GM23338 (cell line): Measurements from ENCODE around the gene GRXCR2. TPM values are rescaled to one million over a fixed set of nuclear protein-coding genes. Genes with fewer than 3 reads are reported as not detected.

Source experiments
- ATAC-seq: fragments of 200-7000 bp; cut with Tn5 transposase; 3 replicates; pipeline ENCODE4 v1.9.1; 2020
- DNase-seq: peaks from one replicate; pipeline ENCODE4 v3.0.0-alpha.2; 2015; ENCODE audit warnings: low spot score
- H2AFZ ChIP-seq: fragments of 200-600 bp; sonication (generic); 2 replicates; pipeline ENCODE4 v1.8.0; 2016; ENCODE audit warnings: antibody characterized with exemption, mild to moderate bottlenecking, moderate library complexity
- H3F3A ChIP-seq: fragments of 200-600 bp; sonication (generic); replicated peaks from 2 replicates; pipeline ENCODE4 v1.8.0; 2017; ENCODE audit warnings: antibody characterized with exemption, mixed run types, low read depth
- H3K27ac ChIP-seq: fragments of 200-600 bp; sonication (generic); 2 replicates; pipeline ENCODE4 v1.6.1; 2016; ENCODE audit warnings: low read depth
- H3K27me3 ChIP-seq: fragments of 200-600 bp; sonication (generic); 2 replicates; pipeline ENCODE4 v1.8.0; 2016; ENCODE audit warnings: mild to moderate bottlenecking, mixed run types, moderate library complexity; ENCODE audit not compliant: insufficient read depth
- H3K36me3 ChIP-seq: fragments of 200-600 bp; sonication (generic); 2 replicates; pipeline ENCODE4 v1.8.0; 2016; ENCODE audit warnings: mild to moderate bottlenecking; ENCODE audit not compliant: insufficient read depth
- H3K4me1 ChIP-seq: fragments of 200-600 bp; sonication (generic); 2 replicates; pipeline ENCODE4 v1.8.0; 2016; ENCODE audit warnings: mild to moderate bottlenecking, moderate library complexity; ENCODE audit not compliant: insufficient read depth
- H3K4me2 ChIP-seq: fragments of 200-600 bp; sonication (generic); 2 replicates; pipeline ENCODE4 v1.7.1; 2017; ENCODE audit warnings: mixed run types
- H3K4me3 ChIP-seq: fragments of 200-600 bp; sonication (generic); 2 replicates; pipeline ENCODE4 v1.6.1; 2016; ENCODE audit warnings: mixed run types
- H3K79me2 ChIP-seq: fragments of 200-600 bp; sonication (generic); replicated peaks from 2 replicates; pipeline ENCODE4 v1.8.0; 2017; ENCODE audit warnings: mild to moderate bottlenecking; ENCODE audit not compliant: insufficient read depth
- H3K9me2 ChIP-seq: fragments of 200-600 bp; sonication (generic); 2 replicates; pipeline ENCODE4 v1.8.0; 2017; ENCODE audit not compliant: insufficient read depth
- H4K20me1 ChIP-seq: fragments of 200-600 bp; sonication (generic); replicated peaks from 2 replicates; pipeline ENCODE4 v1.8.0; 2017; ENCODE audit warnings: mild to moderate bottlenecking; ENCODE audit not compliant: insufficient read depth
- H3K27ac Mint-ChIP-seq: 2 replicates; pipeline ENCODE4 v1.8.0; 2020; ENCODE audit warnings: inconsistent platforms, mild to moderate bottlenecking, moderate library complexity, mixed read lengths
- H3K27me3 Mint-ChIP-seq: 3 replicates; pipeline ENCODE4 v1.8.0; 2022; ENCODE audit warnings: low read depth, mild to moderate bottlenecking, moderate library complexity, mixed read lengths, inconsistent platforms; ENCODE audit not compliant: insufficient read depth, poor library complexity
- H3K36me3 Mint-ChIP-seq: 3 replicates; pipeline ENCODE4 v1.8.0; 2021; ENCODE audit warnings: low read depth, mild to moderate bottlenecking, inconsistent platforms, moderate library complexity, mixed read lengths
- H3K4me1 Mint-ChIP-seq: 3 replicates; pipeline ENCODE4 v1.8.0; 2020; ENCODE audit warnings: mild to moderate bottlenecking, inconsistent platforms, mixed read lengths
- H3K4me3 Mint-ChIP-seq: 3 replicates; pipeline ENCODE4 v1.8.0; 2021; ENCODE audit warnings: moderate library complexity, mild to moderate bottlenecking, inconsistent platforms, mixed read lengths
- H3K9me3 Mint-ChIP-seq: 3 replicates; pipeline ENCODE4 v1.8.0; 2020; ENCODE audit warnings: moderate library complexity, mild to moderate bottlenecking, inconsistent platforms, mixed read lengths
- CREB1 ChIP-seq: fragments of 250-450 bp; sonication (Bioruptor Pico); IDR thresholded peaks from 2 replicates; pipeline ENCODE4 v1.5.0; 2020; ENCODE audit warnings: low read depth, mild to moderate bottlenecking, moderate library complexity
- EZH2 ChIP-seq: fragments of 200-600 bp; sonication (generic); IDR thresholded peaks from one replicate; pipeline ENCODE4 v1.8.0; 2017; ENCODE audit warnings: antibody characterized with exemption, mild to moderate bottlenecking, low read depth; ENCODE audit not compliant: unreplicated experiment
- EZH2phosphoT487 ChIP-seq: fragments of 200-600 bp; sonication (generic); IDR thresholded peaks from one replicate; pipeline ENCODE4 v1.8.1; 2018; ENCODE audit warnings: antibody characterized with exemption; ENCODE audit not compliant: unreplicated experiment
- JUNB ChIP-seq: IDR thresholded peaks from one replicate; pipeline ENCODE4 v1.6.1; 2016; ENCODE audit warnings: antibody characterized with exemption; ENCODE audit not compliant: unreplicated experiment
- NANOG ChIP-seq: IDR thresholded peaks from 2 replicates; pipeline ENCODE4 v1.6.1; 2016; ENCODE audit warnings: antibody characterized with exemption, borderline replicate concordance
- POLR2AphosphoS5 ChIP-seq: IDR thresholded peaks from 2 replicates; pipeline ENCODE4 v1.6.1; 2016; ENCODE audit warnings: antibody characterized with exemption, low read depth
- STAT1 ChIP-seq: IDR thresholded peaks from one replicate; pipeline ENCODE4 v1.6.1; 2016; ENCODE audit warnings: antibody characterized with exemption; ENCODE audit not compliant: unreplicated experiment
- ZNF331 ChIP-seq: fragments of 250-450 bp; sonication (Bioruptor Pico); IDR thresholded peaks from 2 replicates; pipeline ENCODE4 v1.5.0; 2020; ENCODE audit warnings: low read depth, mild to moderate bottlenecking, moderate library complexity
- polyA plus RNA-seq: library from polyadenylated mRNA; unstranded; fragments of >200 nt; fragmentation: Nextera tagmentation; extraction: Ambion mirVana; gene quantifications from 2 replicates; pipeline ENCODE4 v1.2.1, GENCODE V29; 2016
- total RNA-seq: library from RNA; depleted of rRNA; stranded (reverse); fragments of >200 nt; shearing (Covaris generic); gene quantifications from 2 replicates; pipeline ENCODE4 v1.2.3, GENCODE V29; 2014
- TF ChIP-seq, protein P1 (sequence below): IDR thresholded peaks from 2 replicates; pipeline ENCODE4 v1.6.1; 2016; ENCODE audit warnings: antibody characterized with exemption
- TF ChIP-seq, protein P2 (sequence below), 2 experiments: fragments of 200-600 bp in 1 of 2; sonication (generic) in 1 of 2; conservative IDR thresholded peaks; 2 replicates each; pipeline versions ENCODE4 v1.5.1 to v1.6.1; 2016 to 2017; ENCODE audit warnings: antibody characterized with exemption in 2 of 2, low read depth in 2 of 2, mild to moderate bottlenecking in 2 of 2, moderate library complexity in 1 of 2
- TF ChIP-seq, protein P3 (sequence below): IDR thresholded peaks from one replicate; pipeline ENCODE4 v1.6.1; 2018; ENCODE audit warnings: antibody characterized with exemption; ENCODE audit not compliant: unreplicated experiment

The GRXCR2 gene
- total and polyA plus RNA-seq, 2 experiments from 2014 or later = not detected

DNA sequence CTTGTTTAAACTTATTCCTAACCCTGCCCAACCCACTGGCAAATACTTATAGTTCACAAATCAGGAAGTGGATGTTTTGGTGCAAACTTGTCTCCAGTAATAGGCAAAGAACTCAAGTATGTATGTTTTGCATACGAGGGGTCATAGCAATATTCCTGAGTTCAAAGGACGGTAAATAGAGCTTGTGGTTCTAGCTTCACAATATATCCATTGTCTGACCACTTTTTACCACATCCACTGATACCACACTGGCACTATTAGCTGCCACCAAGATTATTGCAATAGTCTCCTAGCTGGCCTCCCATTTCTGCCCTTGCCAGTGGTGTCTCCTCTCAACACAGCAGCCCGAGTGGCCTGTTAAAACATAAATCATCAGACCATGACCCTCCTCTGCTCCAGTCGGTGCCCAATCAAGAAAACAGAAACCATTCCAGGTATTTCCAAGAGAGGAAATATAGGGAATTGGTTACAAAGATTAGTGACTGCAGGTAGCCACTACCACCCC lies 17.0 kb downstream of the GRXCR2 start (continued):
- TF ChIP-seq, protein P1, sequence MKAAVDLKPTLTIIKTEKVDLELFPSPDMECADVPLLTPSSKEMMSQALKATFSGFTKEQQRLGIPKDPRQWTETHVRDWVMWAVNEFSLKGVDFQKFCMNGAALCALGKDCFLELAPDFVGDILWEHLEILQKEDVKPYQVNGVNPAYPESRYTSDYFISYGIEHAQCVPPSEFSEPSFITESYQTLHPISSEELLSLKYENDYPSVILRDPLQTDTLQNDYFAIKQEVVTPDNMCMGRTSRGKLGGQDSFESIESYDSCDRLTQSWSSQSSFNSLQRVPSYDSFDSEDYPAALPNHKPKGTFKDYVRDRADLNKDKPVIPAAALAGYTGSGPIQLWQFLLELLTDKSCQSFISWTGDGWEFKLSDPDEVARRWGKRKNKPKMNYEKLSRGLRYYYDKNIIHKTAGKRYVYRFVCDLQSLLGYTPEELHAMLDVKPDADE = no peak
- TF ChIP-seq STAT1 (no peak), CREB1 (no peak), EZH2 (no peak), NANOG (no peak), EZH2phosphoT487 (no peak), JUNB (no peak)
- TF ChIP-seq, protein P2, sequence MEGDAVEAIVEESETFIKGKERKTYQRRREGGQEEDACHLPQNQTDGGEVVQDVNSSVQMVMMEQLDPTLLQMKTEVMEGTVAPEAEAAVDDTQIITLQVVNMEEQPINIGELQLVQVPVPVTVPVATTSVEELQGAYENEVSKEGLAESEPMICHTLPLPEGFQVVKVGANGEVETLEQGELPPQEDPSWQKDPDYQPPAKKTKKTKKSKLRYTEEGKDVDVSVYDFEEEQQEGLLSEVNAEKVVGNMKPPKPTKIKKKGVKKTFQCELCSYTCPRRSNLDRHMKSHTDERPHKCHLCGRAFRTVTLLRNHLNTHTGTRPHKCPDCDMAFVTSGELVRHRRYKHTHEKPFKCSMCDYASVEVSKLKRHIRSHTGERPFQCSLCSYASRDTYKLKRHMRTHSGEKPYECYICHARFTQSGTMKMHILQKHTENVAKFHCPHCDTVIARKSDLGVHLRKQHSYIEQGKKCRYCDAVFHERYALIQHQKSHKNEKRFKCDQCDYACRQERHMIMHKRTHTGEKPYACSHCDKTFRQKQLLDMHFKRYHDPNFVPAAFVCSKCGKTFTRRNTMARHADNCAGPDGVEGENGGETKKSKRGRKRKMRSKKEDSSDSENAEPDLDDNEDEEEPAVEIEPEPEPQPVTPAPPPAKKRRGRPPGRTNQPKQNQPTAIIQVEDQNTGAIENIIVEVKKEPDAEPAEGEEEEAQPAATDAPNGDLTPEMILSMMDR (conservative IDR thresholded peaks at IDR 0.05; ENCODE audit: low read depth in 2 of 2) = no peak
- TF ChIP-seq, protein P3, sequence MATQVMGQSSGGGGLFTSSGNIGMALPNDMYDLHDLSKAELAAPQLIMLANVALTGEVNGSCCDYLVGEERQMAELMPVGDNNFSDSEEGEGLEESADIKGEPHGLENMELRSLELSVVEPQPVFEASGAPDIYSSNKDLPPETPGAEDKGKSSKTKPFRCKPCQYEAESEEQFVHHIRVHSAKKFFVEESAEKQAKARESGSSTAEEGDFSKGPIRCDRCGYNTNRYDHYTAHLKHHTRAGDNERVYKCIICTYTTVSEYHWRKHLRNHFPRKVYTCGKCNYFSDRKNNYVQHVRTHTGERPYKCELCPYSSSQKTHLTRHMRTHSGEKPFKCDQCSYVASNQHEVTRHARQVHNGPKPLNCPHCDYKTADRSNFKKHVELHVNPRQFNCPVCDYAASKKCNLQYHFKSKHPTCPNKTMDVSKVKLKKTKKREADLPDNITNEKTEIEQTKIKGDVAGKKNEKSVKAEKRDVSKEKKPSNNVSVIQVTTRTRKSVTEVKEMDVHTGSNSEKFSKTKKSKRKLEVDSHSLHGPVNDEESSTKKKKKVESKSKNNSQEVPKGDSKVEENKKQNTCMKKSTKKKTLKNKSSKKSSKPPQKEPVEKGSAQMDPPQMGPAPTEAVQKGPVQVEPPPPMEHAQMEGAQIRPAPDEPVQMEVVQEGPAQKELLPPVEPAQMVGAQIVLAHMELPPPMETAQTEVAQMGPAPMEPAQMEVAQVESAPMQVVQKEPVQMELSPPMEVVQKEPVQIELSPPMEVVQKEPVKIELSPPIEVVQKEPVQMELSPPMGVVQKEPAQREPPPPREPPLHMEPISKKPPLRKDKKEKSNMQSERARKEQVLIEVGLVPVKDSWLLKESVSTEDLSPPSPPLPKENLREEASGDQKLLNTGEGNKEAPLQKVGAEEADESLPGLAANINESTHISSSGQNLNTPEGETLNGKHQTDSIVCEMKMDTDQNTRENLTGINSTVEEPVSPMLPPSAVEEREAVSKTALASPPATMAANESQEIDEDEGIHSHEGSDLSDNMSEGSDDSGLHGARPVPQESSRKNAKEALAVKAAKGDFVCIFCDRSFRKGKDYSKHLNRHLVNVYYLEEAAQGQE = no peak

DNA sequence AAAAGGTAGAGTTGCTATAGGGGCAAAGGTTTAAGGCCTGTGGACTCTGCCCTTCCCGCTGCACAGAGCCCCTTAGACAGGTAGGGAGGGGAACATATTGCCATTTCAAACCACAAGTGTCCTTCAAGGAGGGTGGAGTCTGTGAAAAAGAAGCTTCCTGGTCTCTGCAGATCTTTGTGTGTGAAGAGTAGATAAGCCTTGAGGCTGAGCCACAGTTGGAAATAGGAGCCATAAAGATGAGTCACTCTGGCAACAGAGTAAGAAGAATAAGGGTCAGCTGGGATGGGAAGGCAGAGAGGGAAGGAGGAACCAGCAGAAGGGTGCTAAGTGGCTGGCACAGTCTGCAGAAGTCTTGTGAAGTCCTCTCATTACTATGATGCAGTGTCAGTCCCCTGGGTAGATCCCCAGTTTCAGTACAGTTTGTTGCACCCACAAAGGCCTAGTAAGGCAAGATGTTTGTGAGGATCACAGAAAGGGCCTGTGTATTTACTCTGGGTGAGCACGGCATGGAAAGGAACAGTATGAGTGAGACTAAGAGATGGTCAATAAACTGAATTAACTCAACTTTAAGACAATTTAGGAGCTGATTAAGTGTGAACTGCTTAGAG lies 18.1 kb downstream of the GRXCR2 start:
- Mint-ChIP-seq H3K9me3 (no peaks in the 10 kb centered on the region), H3K4me3 (no peak overlapping the region), H3K27ac (no peak overlapping the region), H3K4me1 (peaks cover 15% of the 10 kb centered on the region; the same call in 2 of the 3 replicates), H3K36me3 (no peaks in the 10 kb centered on the region), H3K27me3 (peaks cover 1% of the 10 kb centered on the region)
- H2AFZ ChIP-seq = no peak overlapping the region
- H4K20me1 ChIP-seq = no peaks in the 10 kb centered on the region
- no peak overlapping the region for H3K27ac ChIP-seq
- H3K4me1 ChIP-seq = 0 out of 2 replicates have a peak, but pooled peaks cover 6% of the 10 kb centered on the region
- no peaks in the 10 kb centered on the region for H3K9me2 ChIP-seq
- H3K27me3 ChIP-seq = no peaks in the 10 kb centered on the region
- no peak overlapping the region for H3K4me3 ChIP-seq
- ATAC-seq = no peak
- H3K4me2 ChIP-seq = no peak overlapping the region
- no peaks in the 10 kb centered on the region for H3K36me3 ChIP-seq
- no peaks in the 10 kb centered on the region for H3F3A ChIP-seq
- H3K79me2 ChIP-seq = no peaks in the 10 kb centered on the region
- DNase-seq = no peak
- TF ChIP-seq EZH2phosphoT487 (no peak), NANOG (no peak), ZNF331 (no peak), POLR2AphosphoS5 (no peak), JUNB (no peak)
- TF ChIP-seq, protein P2 (conservative IDR thresholded peaks at IDR 0.05; ENCODE audit: low read depth in 2 of 2) = no peak
- TF ChIP-seq, protein P3 = no peak
- TF ChIP-seq, protein P1 = no peak
